GM20431 (cell line): ENCODE data around the gene BRINP2.

Experiments used
- in situ Hi-C: fragments of 300-500 bp; cut with MseI, MboI; formaldehyde crosslinking; loops from one replicate; pipeline ENCODE4 v1.15.0; 2020; ENCODE audit warnings: low sequenced_read_pairs; ENCODE audit not compliant: unreplicated experiment

The BRINP2 gene

GRCh38 chr1:177164380-177165068 lies 6.2 kb upstream of the BRINP2 start, which contains the start of gene ASTN1:
ASTN1 (minus strand) TSS chr1:177164712; CDS start chr1:177164676, 36 bp downstream.
- in situ Hi-C loops = no loop called here

- in situ Hi-C loops = no loop called here
These were observed 5.7 kb upstream of the BRINP2 start for GRCh38 chr1:177165069-177165439.

DNA sequence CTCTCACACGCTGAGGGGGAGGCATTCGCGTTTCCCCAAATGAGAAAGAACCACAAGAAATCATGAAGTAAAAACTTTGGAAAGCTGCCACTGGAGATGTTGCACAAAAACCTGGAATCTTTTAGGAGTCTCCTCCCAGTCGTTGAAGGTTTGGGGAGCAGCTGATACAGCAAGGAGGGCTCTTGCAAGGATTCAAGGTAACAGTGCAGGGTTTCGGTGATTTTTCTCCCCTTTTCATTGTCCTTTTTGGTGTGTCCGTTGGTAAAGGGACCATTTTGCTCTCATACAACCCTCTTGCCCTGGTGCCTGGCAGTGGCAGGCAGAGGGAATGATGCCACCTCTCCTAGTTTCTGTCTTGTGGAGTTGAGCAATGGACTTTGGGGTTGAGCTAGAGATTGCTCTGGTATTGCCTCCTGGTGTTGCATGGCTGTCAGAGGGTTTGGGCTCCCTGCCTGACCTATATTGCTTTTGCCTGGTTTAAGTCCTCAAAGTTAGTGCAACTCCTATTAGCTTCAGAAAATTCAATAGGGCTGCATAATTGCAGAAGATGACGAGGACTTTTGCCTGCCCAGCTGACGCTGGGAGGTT lies 872 bp downstream of the BRINP2 start:
- in situ Hi-C loops = no loop called here

- in situ Hi-C loops = no loop called here
These were observed 1.5 kb downstream of the BRINP2 start for GRCh38 chr1:177172272-177172671.

GRCh38 chr1:177172866-177173265 lies 2.1 kb downstream of the BRINP2 start:
- in situ Hi-C loops = no loop called here

GRCh38 chr1:177173976-177174375 lies 3.2 kb downstream of the BRINP2 start:
- in situ Hi-C loops = no loop called here

GRCh38 chr1:177174921-177175634 lies 4.3 kb downstream of the BRINP2 start:
- in situ Hi-C loops = loop anchor here (25.0 kb wide), 1 partner anchor 288 kb away; no protein-coding TSS in a partner anchor

DNA sequence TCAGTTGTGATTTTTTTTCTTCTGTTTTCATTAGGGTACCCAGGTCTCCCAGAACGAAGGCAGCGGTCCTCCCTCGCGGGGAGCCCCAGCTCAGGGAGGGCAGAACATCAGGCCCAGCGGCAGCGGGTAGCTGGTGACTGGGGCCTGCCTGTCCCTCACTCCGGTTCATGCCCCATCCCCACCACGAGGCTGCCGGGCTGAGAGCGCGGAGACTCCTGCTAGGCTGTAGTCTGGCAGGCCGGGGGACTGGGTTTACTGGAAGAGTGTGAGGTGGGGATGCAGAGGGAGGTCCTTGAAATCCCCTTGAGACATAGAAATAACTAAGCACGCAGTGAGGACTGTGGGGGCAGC lies 10.5 kb downstream of the BRINP2 start:
- in situ Hi-C loops = loop anchor here (25.0 kb wide), 1 partner anchor 294 kb away; no protein-coding TSS in a partner anchor

- in situ Hi-C loops = loop anchor here (25.0 kb wide), 1 partner anchor 294 kb away; no protein-coding TSS in a partner anchor
These were observed 11.0 kb downstream of the BRINP2 start for GRCh38 chr1:177181631-177182291.

DNA sequence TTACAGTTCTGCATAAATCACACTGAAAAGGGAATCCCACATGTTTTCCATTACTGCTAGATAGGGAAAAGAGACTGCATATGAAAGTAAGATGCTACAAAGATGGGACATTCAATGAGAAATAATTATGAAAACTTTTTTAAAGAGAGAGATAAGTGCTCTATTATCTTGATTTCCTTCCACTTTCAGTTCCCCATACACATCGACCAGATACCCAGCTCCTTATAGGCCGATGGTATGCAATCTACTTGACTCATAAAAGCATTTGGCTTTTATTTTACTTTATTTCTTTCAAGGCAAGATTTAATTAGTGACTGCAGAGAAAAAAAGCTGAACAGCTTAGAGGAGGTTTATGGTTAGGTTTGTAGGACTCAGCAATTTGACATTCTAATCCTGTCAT lies 13.1 kb downstream of the BRINP2 start:
- in situ Hi-C loops = loop anchor here (25.0 kb wide), 1 partner anchor 297 kb away; no protein-coding TSS in a partner anchor

DNA sequence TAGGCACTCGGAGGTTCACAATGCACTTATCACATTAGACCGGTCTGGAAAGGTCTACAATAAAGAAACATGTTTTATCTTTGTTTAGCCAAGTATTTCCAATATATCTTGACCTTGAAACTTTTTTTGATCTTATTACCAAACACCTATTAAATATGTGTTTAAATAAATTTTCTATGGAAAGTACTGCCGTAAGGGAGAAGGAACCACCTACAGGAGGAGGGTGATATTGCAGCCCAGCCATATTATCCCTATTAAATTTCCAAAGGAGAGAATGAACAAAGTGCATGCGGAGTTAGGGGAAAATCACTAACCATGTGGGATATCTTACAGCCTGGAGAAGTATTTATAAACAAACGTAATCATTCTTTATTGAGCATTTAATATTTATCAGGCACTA lies 14.5 kb downstream of the BRINP2 start:
- in situ Hi-C loops = loop anchor here (25.0 kb wide), 1 partner anchor 298 kb away; no protein-coding TSS in a partner anchor

- in situ Hi-C loops = loop anchor here (25.0 kb wide), 1 partner anchor 299 kb away; no protein-coding TSS in a partner anchor
These were observed 15.9 kb downstream of the BRINP2 start for GRCh38 chr1:177186639-177187038.

DNA sequence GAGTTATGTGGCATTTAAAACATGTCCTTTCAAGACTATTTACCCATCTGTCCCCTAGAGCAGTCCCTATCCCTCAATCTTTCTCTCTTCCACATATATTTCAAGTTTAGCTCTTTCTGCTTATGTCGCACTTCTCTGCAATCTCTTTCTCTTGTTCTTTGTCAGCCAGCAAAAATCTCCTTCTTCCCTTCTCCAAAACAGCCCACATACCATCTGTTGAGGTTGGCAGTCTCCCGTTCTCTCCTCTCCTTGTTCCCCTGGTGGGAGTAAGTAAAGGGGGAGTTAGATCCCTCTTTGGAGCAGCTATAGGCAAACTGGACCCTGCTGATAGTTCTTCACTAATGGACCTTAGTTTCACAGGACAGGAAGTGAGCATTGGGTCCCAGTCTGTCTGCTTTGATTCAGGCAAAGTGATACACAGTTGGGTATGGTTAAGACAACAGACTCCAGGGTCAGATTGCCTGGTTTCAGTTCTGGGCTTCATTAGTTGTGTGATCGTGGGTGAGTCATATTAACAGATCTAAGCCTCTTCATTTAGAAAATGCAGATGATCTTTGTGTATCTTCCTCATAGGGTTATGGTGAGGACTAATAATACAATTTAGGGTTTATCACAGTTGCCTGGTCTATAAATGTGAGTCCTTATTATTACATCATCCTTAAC lies 19.7 kb downstream of the BRINP2 start:
- in situ Hi-C loops = loop anchor here (25.0 kb wide), 1 partner anchor 303 kb away; no protein-coding TSS in a partner anchor

GRCh38 chr1:177198243-177198642 lies 27.5 kb downstream of the BRINP2 start:
- in situ Hi-C loops = loop anchor here (25.0 kb wide), 1 partner anchor 311 kb away; no protein-coding TSS in a partner anchor

- in situ Hi-C loops = no loop called here
These were observed 29.5 kb downstream of the BRINP2 start for GRCh38 chr1:177200290-177200689.

- in situ Hi-C loops = no loop called here
These were observed 36.1 kb downstream of the BRINP2 start for GRCh38 chr1:177206831-177207355.

- in situ Hi-C loops = no loop called here
These were observed 38.2 kb downstream of the BRINP2 start for GRCh38 chr1:177208920-177209319.

- in situ Hi-C loops = no loop called here
These were observed 38.6 kb downstream of the BRINP2 start for GRCh38 chr1:177209357-177209756.

GRCh38 chr1:177210071-177210470 lies 39.3 kb downstream of the BRINP2 start:
- in situ Hi-C loops = no loop called here
